Measurements from ENCODE around the gene HES3. TPM values are rescaled to one million over a fixed set of nuclear protein-coding genes. Genes with fewer than 3 reads are reported as not detected.

HES3 gene
- total and polyA plus RNA-seq, 10 of the 15 experiments (the other 5 are each of a cell fraction or from before 2014, with no cell fraction given): not detected

DNA sequence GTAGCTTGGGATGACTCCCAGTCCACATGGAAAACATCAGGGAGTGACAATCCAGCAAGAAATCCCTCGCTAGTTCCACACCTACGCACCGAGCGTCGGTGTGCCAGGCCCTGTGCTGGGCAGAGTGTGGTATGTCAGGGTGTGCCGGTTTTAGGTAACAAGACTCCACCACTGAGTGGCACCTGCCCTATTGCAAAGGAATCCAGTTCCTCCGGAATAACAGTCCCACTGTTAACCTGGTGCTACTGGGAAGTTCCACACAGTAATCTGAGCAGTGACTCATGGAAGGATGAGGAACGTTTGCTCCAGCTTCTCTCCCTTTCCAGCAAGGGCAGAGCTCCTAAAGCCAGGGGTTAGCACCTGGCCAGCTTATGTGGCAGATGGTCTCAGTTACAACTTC is 23.7 kb upstream of the HES3 start:
- in situ Hi-C loops (cut with MboI): no loop called here
- H4K20me1 ChIP-seq (ENCODE audit: control insufficient read depth, insufficient read depth): no peaks in the 10 kb centered on the region

DNA sequence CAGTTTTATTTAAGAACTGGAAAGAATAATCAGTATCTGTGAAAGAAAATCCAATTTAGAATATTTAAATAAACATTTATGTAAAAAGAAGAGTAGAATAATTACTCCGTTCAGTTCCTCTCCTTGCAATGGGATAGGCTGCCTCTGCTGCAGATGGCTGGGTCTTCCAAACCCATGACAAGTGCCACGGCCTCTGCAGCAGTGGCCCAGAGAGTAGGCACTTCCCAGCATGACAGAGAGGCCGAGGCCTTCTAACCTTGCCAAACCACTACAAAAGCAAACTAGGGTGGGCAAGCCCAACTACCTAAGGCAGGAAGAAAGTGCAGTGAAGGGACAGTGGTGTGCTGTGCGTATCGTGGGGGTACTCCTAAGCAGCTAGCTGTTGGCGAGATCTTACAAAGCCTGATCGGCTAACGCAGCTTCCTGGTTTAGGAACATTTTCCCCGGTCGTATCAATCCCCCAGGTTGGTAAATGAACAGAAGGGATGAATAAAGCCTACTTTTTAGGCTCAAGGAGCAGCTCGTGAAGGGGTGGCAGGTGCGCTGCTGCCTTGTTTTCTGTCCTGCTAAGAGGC is 22.7 kb upstream of the HES3 start:
- H4K20me1 ChIP-seq (ENCODE audit: control insufficient read depth, insufficient read depth): no peaks in the 10 kb centered on the region
- intact Hi-C loops (cut with micrococcal nuclease; ENCODE audit: unreplicated experiment) (no loop called here), in situ Hi-C loops (cut with MboI) (no loop called here)
- H3K9ac ChIP-seq (ENCODE audit: control insufficient read depth, insufficient read depth, low read length): no peak overlapping the region
- H3K4me2 ChIP-seq (ENCODE audit: control insufficient read depth, insufficient read depth): no peak overlapping the region
- SMC1A ChIA-PET (ENCODE audit: uncharacterized antibody, unreplicated experiment): no interaction called here
- no peak for DNase-seq (ENCODE audit: low read depth, low spot score)
- no TSS peak for BruUV-seq (replicated peaks)
- 98% methylated on average over 12 of the region's 12 CpGs for WGBS (ENCODE audit: insufficient coverage, insufficient replicate concordance, low lambda C conversion rate, missing lambda C conversion rate)
- H3K9me3 ChIP-seq (replicated peaks; ENCODE audit: control insufficient read depth, insufficient read depth, low read length): no peaks in the 10 kb centered on the region
- CTCF ChIA-PET: interaction anchor here (0.7 to 1.2 kb wide), 2 partner anchors 13 to 21 kb away, joined by 3 read pairs; no protein-coding TSS in a partner anchor
- no peak overlapping the region for H3K4me3 ChIP-seq
- no peak for ATAC-seq
- H2AFZ ChIP-seq (ENCODE audit: control insufficient read depth, low read depth, low read length): no peak overlapping the region
- H3K27ac ChIP-seq (ENCODE audit: control insufficient read depth, insufficient read depth): no peak overlapping the region
- H3K4me1 ChIP-seq (ENCODE audit: control insufficient read depth, insufficient read depth, low read length): no peaks in the 10 kb centered on the region
- H3K36me3 ChIP-seq (ENCODE audit: control insufficient read depth in 2 of 2, insufficient read depth in 2 of 2, low read length in 1 of 2): peaks cover 22 to 23% of the 10 kb centered on the region in 2 experiments
- POLR2A ChIA-PET: no interaction called here
- no peak for TF ChIP-seq ETV6 (conservative IDR thresholded peaks at IDR 0.05 in 1 of 2, IDR thresholded peaks at IDR 0.05 in 1 of 2; ENCODE audit: borderline replicate concordance in 1 of 2, low read depth in 1 of 2)
- peak; percentile 39; the same call in 1 of the 2 replicates for TF ChIP-seq POLR2A (IDR thresholded peaks at IDR 0.05; ENCODE audit: low read depth, low read length)
- no peak for TF ChIP-seq BACH1 (IDR thresholded peaks at IDR 0.05; ENCODE audit: borderline replicate concordance)
- RAD21 ChIA-PET (ENCODE audit: unreplicated experiment): no interaction called here
- no peaks in the 10 kb centered on the region for H3K27me3 ChIP-seq (replicated peaks in 1 of 2; ENCODE audit: control insufficient read depth in 2 of 2, insufficient read depth in 2 of 2, low read length in 1 of 2)
- H3K79me2 ChIP-seq (ENCODE audit: control insufficient read depth, insufficient read depth, low read length): no peaks in the 10 kb centered on the region
- FAIRE-seq: no peak

More for the DNA sequence above, 23.7 kb upstream of the HES3 start:
- CTCF ChIA-PET: interaction anchor here (0.6 to 1.2 kb wide), 3 partner anchors 11 to 20 kb away, joined by 3 to 4 read pairs (median 3); no protein-coding TSS in a partner anchor
- Histone ChIP-seq H3K9me3 (replicated peaks; ENCODE audit: control insufficient read depth, insufficient read depth, low read length) (no peaks in the 10 kb centered on the region), H3K4me2 (ENCODE audit: control insufficient read depth, insufficient read depth) (no peak overlapping the region), H3K27ac (ENCODE audit: control insufficient read depth, insufficient read depth) (no peak overlapping the region), H3K4me1 (ENCODE audit: control insufficient read depth, insufficient read depth, low read length) (no peaks in the 10 kb centered on the region), H3K27me3 (replicated peaks in 1 of 2; ENCODE audit: control insufficient read depth in 2 of 2, insufficient read depth in 2 of 2, low read length in 1 of 2) (no peaks in the 10 kb centered on the region), H3K4me3 (no peak overlapping the region), H3K9ac (ENCODE audit: control insufficient read depth, insufficient read depth, low read length) (no peak overlapping the region), H2AFZ (ENCODE audit: control insufficient read depth, low read depth, low read length) (no peak overlapping the region), H3K79me2 (ENCODE audit: control insufficient read depth, insufficient read depth, low read length) (no peaks in the 10 kb centered on the region), H3K36me3 (ENCODE audit: control insufficient read depth in 2 of 2, insufficient read depth in 2 of 2, low read length in 1 of 2) (peaks cover 18 to 21% of the 10 kb centered on the region in 2 experiments)
- no peak for FAIRE-seq
- intact Hi-C loops (cut with micrococcal nuclease; ENCODE audit: unreplicated experiment): no loop called here
- WGBS (ENCODE audit: insufficient coverage, insufficient replicate concordance, low lambda C conversion rate, missing lambda C conversion rate): 84% methylated on average over 8 of the region's 8 CpGs
- no peak for DNase-seq (ENCODE audit: low read depth, low spot score)
- TF ChIP-seq NFIC (IDR thresholded peaks at IDR 0.05; ENCODE audit: low read depth, low read length): no peak
- POLR2A ChIA-PET: no interaction called here
- RAD21 ChIA-PET (ENCODE audit: unreplicated experiment): no interaction called here
- no TSS peak for BruUV-seq (replicated peaks)
- no peak for ATAC-seq
- SMC1A ChIA-PET (ENCODE audit: uncharacterized antibody, unreplicated experiment): interaction anchor here (0.6 kb wide), 1 partner anchor 10 kb away, joined by 3 read pairs; no protein-coding TSS in a partner anchor

Measured in GM12878 (cell line).